HepG2 (cell line): ENCODE data around the gene MXRA7. TPM values are rescaled to one million over a fixed set of nuclear protein-coding genes. Genes with fewer than 3 reads are reported as not detected.

Experiments used
- CBX5 ChIP-seq: sonication (generic); formaldehyde crosslinking; IDR thresholded peaks from 2 replicates; pipeline ENCODE4 v1.4.0; 2020; ENCODE audit warnings: missing genetic modification reagents, borderline replicate concordance
- GTF2F1 ChIP-seq: fragments of 150-350 bp; IDR thresholded peaks from 2 replicates; pipeline ENCODE4 v1.6.1; 2014; ENCODE audit warnings: low read length
- REL ChIP-seq: sonication (generic); formaldehyde crosslinking; conservative IDR thresholded peaks from 2 replicates; pipeline ENCODE4 v1.8.0; 2022; ENCODE audit warnings: mild to moderate bottlenecking, missing genetic modification reagents, moderate library complexity
- SATB2 ChIP-seq: sonication (generic); formaldehyde crosslinking; IDR thresholded peaks from 2 replicates; pipeline ENCODE4 v1.5.0; 2020; ENCODE audit warnings: missing genetic modification reagents
- YEATS2 ChIP-seq: sonication (generic); formaldehyde crosslinking; IDR thresholded peaks from 2 replicates; pipeline ENCODE4 v1.4.0; 2020; ENCODE audit warnings: missing genetic modification reagents, borderline replicate concordance
- ZBTB40 ChIP-seq, 2 experiments: fragments of 450-650 bp in 1 of 2; sonication (generic) in 1 of 2; formaldehyde crosslinking in 1 of 2; IDR thresholded peaks; 2 replicates each; pipeline versions ENCODE4 v1.6.1 to v1.8.0; 2016 to 2022; ENCODE audit warnings: antibody characterized with exemption in 1 of 2, mild to moderate bottlenecking in 1 of 2, missing genetic modification reagents in 1 of 2
- ZNF124 ChIP-seq: sonication (generic); formaldehyde crosslinking; IDR thresholded peaks from 2 replicates; pipeline ENCODE4 v1.4.0; 2020; ENCODE audit warnings: missing genetic modification reagents
- ZNF276 ChIP-seq: sonication (generic); formaldehyde crosslinking; IDR thresholded peaks from 2 replicates; pipeline ENCODE4 v1.4.0; 2020; ENCODE audit warnings: mild to moderate bottlenecking, low read depth, missing genetic modification reagents
- ZNF30 ChIP-seq: sonication (generic); formaldehyde crosslinking; IDR thresholded peaks from 2 replicates; pipeline ENCODE4 v1.5.0; 2020; ENCODE audit warnings: mild to moderate bottlenecking, missing genetic modification reagents
- ZNF33A ChIP-seq: sonication (generic); formaldehyde crosslinking; IDR thresholded peaks from 2 replicates; pipeline ENCODE4 v1.5.1; 2020; ENCODE audit warnings: missing genetic modification reagents, mild to moderate bottlenecking, moderate library complexity, borderline replicate concordance
- ZNF343 ChIP-seq: sonication (generic); formaldehyde crosslinking; IDR thresholded peaks from 2 replicates; pipeline ENCODE4 v1.4.0; 2020; ENCODE audit warnings: mild to moderate bottlenecking, missing genetic modification reagents
- ZNF501 ChIP-seq: sonication (generic); formaldehyde crosslinking; IDR thresholded peaks from 2 replicates; pipeline ENCODE4 v1.5.1; 2020; ENCODE audit warnings: mild to moderate bottlenecking, moderate library complexity, missing genetic modification reagents
- ZNF709 ChIP-seq: sonication (generic); formaldehyde crosslinking; IDR thresholded peaks from 2 replicates; pipeline ENCODE4 v1.5.0; 2020; ENCODE audit warnings: mild to moderate bottlenecking, missing genetic modification reagents
- polyA plus RNA-seq, 8 experiments: library from polyadenylated mRNA; depleted of rRNA in 3 of 8; stranded (reverse) in 7 of 8; unstranded in 1 of 8; fragments of >200 nt; fragmentation: Illumina TruSeq in 4 of 8; extraction: Trizol in 4 of 8; gene quantifications; 2 replicates each; pipeline versions ENCODE4 v1.2.1 to v1.2.3, GENCODE V29; 2011 to 2016; ENCODE audit warnings: low read depth in 4 of 8, missing spikeins in 1 of 8, mixed read lengths in 1 of 8; ENCODE audit not compliant: insufficient read depth in 1 of 8
- total RNA-seq, 5 experiments: library from RNA; depleted of rRNA; stranded (reverse); fragments of >200 nt; fragmentation: Illumina TruSeq; extraction: Trizol; gene quantifications; 2 replicates each; pipeline ENCODE4 v1.2.3, GENCODE V29; 2016; ENCODE audit warnings: low read depth in 1 of 5
- TF ChIP-seq, protein P1 (sequence below): sonication (generic); formaldehyde crosslinking; IDR thresholded peaks from 2 replicates; pipeline ENCODE4 v1.8.0; 2023; ENCODE audit warnings: mild to moderate bottlenecking, missing genetic modification reagents

MXRA7 gene
- total and polyA plus RNA-seq, 2 of the 13 experiments (the other 11 are each of a cell fraction or from before 2014, with no cell fraction given): 44.8 to 112 TPM

- TF ChIP-seq ZBTB40 (IDR thresholded peaks at IDR 0.05): no peak
- TF ChIP-seq ZBTB40 (CRISPR knock-in tag; IDR thresholded peaks at IDR 0.05): no peak
- TF ChIP-seq ZNF30 (CRISPR knock-in tag): no peak
- no peak for TF ChIP-seq ZNF343
- no peak for TF ChIP-seq ZNF124
- peak; percentile 37; the same call in 1 of the 2 replicates for TF ChIP-seq ZNF709 (CRISPR knock-in tag)
- no peak for TF ChIP-seq YEATS2
- TF ChIP-seq ZNF33A (CRISPR knock-in tag): no peak
- peak; percentile 13; the same call in 1 of the 2 replicates for TF ChIP-seq CBX5 (CRISPR knock-in tag)
- TF ChIP-seq GTF2F1: no peak
- 0 out of 2 replicates have a peak, but pooled peaks have one; percentile 42 for TF ChIP-seq ZNF501 (CRISPR knock-in tag)
- TF ChIP-seq, protein P1, sequence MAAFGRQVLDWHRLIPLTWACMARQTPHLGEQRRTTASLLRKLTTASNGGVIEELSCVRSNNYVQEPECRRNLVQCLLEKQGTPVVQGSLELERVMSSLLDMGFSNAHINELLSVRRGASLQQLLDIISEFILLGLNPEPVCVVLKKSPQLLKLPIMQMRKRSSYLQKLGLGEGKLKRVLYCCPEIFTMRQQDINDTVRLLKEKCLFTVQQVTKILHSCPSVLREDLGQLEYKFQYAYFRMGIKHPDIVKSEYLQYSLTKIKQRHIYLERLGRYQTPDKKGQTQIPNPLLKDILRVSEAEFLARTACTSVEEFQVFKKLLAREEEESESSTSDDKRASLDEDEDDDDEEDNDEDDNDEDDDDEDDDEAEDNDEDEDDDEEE (CRISPR knock-in tag): 0 out of 2 replicates have a peak, but pooled peaks have one; percentile 24
- no peak for TF ChIP-seq SATB2 (CRISPR knock-in tag)
- no peak for TF ChIP-seq REL (CRISPR knock-in tag)
- TF ChIP-seq ZNF276: no peak
Measured at GRCh38 chr17:76709077-76709950, 1.5 kb downstream of the MXRA7 start (continued).
